Nephron progenitor cell (in vitro differentiated cells): Measurements from ENCODE around the gene SEPTIN10.
"Not testable (repeated sequence)": the region's sequence is repeated elsewhere in the genome, so short reads cannot be mapped to it uniquely, and the experiment has no call there.

Experiments used
- DNase-seq: peaks from one replicate; pipeline ENCODE4 v3.0.0; 2021
- H3K27ac Mint-ChIP-seq: 2 replicates; pipeline ENCODE4 v1.8.0; 2021; ENCODE audit warnings: mild to moderate bottlenecking, moderate library complexity, mixed read lengths
- H3K27me3 Mint-ChIP-seq: 2 replicates; pipeline ENCODE4 v1.8.0; 2021; ENCODE audit warnings: mild to moderate bottlenecking, low read depth, mixed read lengths; ENCODE audit not compliant: poor library complexity
- H3K36me3 Mint-ChIP-seq: 2 replicates; pipeline ENCODE4 v1.8.0; 2021; ENCODE audit warnings: low read depth, mixed read lengths
- H3K4me1 Mint-ChIP-seq: 2 replicates; pipeline ENCODE4 v1.8.0; 2021; ENCODE audit warnings: mixed read lengths
- H3K4me3 Mint-ChIP-seq: 2 replicates; pipeline ENCODE4 v1.8.0; 2021; ENCODE audit warnings: mild to moderate bottlenecking, moderate library complexity, mixed read lengths
- H3K9me3 Mint-ChIP-seq: 2 replicates; pipeline ENCODE4 v1.8.0; 2021; ENCODE audit warnings: mild to moderate bottlenecking, moderate library complexity, mixed read lengths
- CTCF ChIP-seq: fragments of 200-600 bp; sonication (generic); IDR thresholded peaks from 2 replicates; pipeline ENCODE4 v1.5.0; 2021; ENCODE audit warnings: antibody characterized with exemption

Gene SEPTIN10

DNA sequence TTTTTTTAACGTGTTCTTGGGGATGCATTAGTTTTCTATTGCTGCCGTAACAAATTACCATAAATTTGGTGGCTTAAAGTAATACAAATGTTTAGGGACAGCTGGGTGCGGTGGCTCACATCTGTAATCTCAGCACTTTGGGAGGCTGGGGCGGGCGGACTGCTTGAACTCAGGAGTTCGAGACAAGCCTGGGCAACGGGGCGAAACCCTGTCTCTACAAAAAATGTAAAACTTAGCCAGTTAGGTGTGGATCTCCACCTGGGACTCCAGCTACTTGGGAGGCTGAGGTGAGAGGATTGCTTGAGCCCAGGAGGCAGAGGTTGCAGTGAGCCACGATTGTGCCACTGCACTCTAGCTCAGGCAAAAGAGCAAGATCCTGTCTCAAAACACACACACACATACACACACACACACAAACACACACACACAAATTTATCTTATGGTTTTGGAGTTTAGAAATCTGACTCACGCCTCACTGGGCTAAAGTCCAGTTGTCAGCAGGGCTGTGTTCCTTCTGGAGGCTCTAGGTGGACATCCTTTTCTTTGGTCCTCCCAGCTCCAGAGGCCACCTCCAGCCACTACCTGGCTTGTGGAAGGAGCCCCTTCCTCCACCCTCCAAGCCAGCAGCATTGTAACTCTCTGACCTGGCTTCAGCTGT, 76.1 kb downstream of the SEPTIN10 start:
- no peak for TF ChIP-seq CTCF
- Mint-ChIP-seq H3K9me3 (peaks cover 27% of the 10 kb centered on the region), H3K4me1 (peaks cover 9% of the 10 kb centered on the region), H3K4me3 (no peak overlapping the region), H3K27me3 (peaks cover 13% of the 10 kb centered on the region), H3K27ac (no peak overlapping the region), H3K36me3 (peaks cover 22% of the 10 kb centered on the region)
- DNase-seq: no peak

GRCh38 chr2:109536556-109536955, 77.2 kb downstream of the SEPTIN10 start:
- not testable (repeated sequence) for H3K27ac Mint-ChIP-seq, H3K4me3 Mint-ChIP-seq, H3K4me1 Mint-ChIP-seq, DNase-seq
- peaks cover 27% of the 10 kb centered on the region for H3K9me3 Mint-ChIP-seq
- peaks cover 22% of the 10 kb centered on the region for H3K36me3 Mint-ChIP-seq
- peaks cover 13% of the 10 kb centered on the region for H3K27me3 Mint-ChIP-seq

- no peak for TF ChIP-seq CTCF
- DNase-seq: no peak
- H3K9me3 Mint-ChIP-seq: peaks cover 27% of the 10 kb centered on the region
- no peak overlapping the region for H3K27ac Mint-ChIP-seq
- H3K4me1 Mint-ChIP-seq: peaks cover 4% of the 10 kb centered on the region
- no peak overlapping the region for H3K4me3 Mint-ChIP-seq
- peaks cover 17% of the 10 kb centered on the region for H3K27me3 Mint-ChIP-seq
- peaks cover 22% of the 10 kb centered on the region for H3K36me3 Mint-ChIP-seq
These were observed 78.4 kb downstream of the SEPTIN10 start for GRCh38 chr2:109535217-109535946.

GRCh38 chr2:109533823-109534222, 79.9 kb downstream of the SEPTIN10 start:
- H3K27ac Mint-ChIP-seq: peak overlapping the region; percentile 55
- H3K4me3 Mint-ChIP-seq: no peak overlapping the region
- peaks cover 27% of the 10 kb centered on the region for H3K9me3 Mint-ChIP-seq
- DNase-seq: no peak
- TF ChIP-seq CTCF: no peak
- peaks cover 14% of the 10 kb centered on the region for H3K36me3 Mint-ChIP-seq
- peaks cover 19% of the 10 kb centered on the region for H3K4me1 Mint-ChIP-seq
- peaks cover 17% of the 10 kb centered on the region for H3K27me3 Mint-ChIP-seq

- H3K4me3 Mint-ChIP-seq: no peak overlapping the region
- H3K36me3 Mint-ChIP-seq: peaks cover 14% of the 10 kb centered on the region
- TF ChIP-seq CTCF: no peak
- no peak for DNase-seq
- H3K27ac Mint-ChIP-seq: peak overlapping the region; percentile 87
- peaks cover 26% of the 10 kb centered on the region for H3K4me1 Mint-ChIP-seq
- H3K9me3 Mint-ChIP-seq: peaks cover 22% of the 10 kb centered on the region
- peaks cover 17% of the 10 kb centered on the region for H3K27me3 Mint-ChIP-seq
These were observed 81.1 kb downstream of the SEPTIN10 start for GRCh38 chr2:109532728-109533076.

GRCh38 chr2:109531896-109532727, 81.7 kb downstream of the SEPTIN10 start:
- Mint-ChIP-seq H3K9me3 (peaks cover 17% of the 10 kb centered on the region), H3K4me1 (peaks cover 32% of the 10 kb centered on the region), H3K36me3 (peaks cover 11% of the 10 kb centered on the region), H3K4me3 (no peak overlapping the region), H3K27me3 (peaks cover 16% of the 10 kb centered on the region), H3K27ac (no peak overlapping the region)
- TF ChIP-seq CTCF: no peak
- DNase-seq: no peak
